Heart left ventricle (tissue), 13 donors: ENCODE results near the gene PDIK1L.

Source experiments
- CTCF ChIP-seq, 12 donors: fragments of 200-600 bp; sonication (generic) in 4 of 12; IDR thresholded peaks; one replicate each; pipeline versions ENCODE4 v1.5.0 to v1.8.0; 2018 to 2022; ENCODE audit warnings: antibody characterized with exemption in 12 of 12, mild to moderate bottlenecking in 5 of 12
- POLR2A ChIP-seq, 2 donors: fragments of 450-650 bp; IDR thresholded peaks; one replicate each; pipeline ENCODE4 v1.6.1; 2017; ENCODE audit warnings: antibody characterized with exemption in 2 of 2, mild to moderate bottlenecking in 2 of 2, moderate library complexity in 2 of 2
- donor health status: ischemic (EF 13 %, LVEDD 7.1; RV severe dilation, severe dysfunction).
- donor health status: DM: no; HTN: yes; CAD: no.
- donor health status: DM: no; HTN: no; CAD: no.
- donor health status: ischemic (EF 25% LVEDD 6.9; RV normal size, moderate dysfunction).
- donor health status: ischemic (EF 25% LVEDD 5.7; RV mildly dilated, moderate dysfunction).
- donor health status: ischemic (EF 35%, LVEDD 5.7; RV mildly dilated, moderate dysfunction).
- donor health status: nonischemic (EF 11% LVEDD 7.7; RV severe dilation, severe dysfunction).
- donor health status: DM: yes; HTN: yes; CAD: no.
- donor health status: PGD.
- donor health status: ischemic (EF 29% LVEDD 5.4; RV normal size, mild dysfunction).
- donor health status: nonischemic (EF 23%, LVEDD 6.1; RV moderate dilation, normal function).

- no peak for TF ChIP-seq POLR2A (IDR thresholded peaks at IDR 0.05)
- no peak for TF ChIP-seq CTCF (IDR thresholded peaks at IDR 0.05)
Observed at GRCh38 chr1:26148887-26149286, 37.3 kb downstream of the PDIK1L start.
